Measurements from ENCODE around the gene SELENOH. TPM values are rescaled to one million over a fixed set of nuclear protein-coding genes. Genes with fewer than 3 reads are reported as not detected.

Gene SELENOH
- total RNA-seq, 2 donors from 2014 or later, result 73.9 to 78.0 TPM

- Histone ChIP-seq H3K9me3 (no peaks in the 10 kb centered on the region), H3K27ac (no peak overlapping the region), H3K4me3 (no peak overlapping the region), H3K4me1 (ENCODE audit: control insufficient read depth in 1 of 2, low read depth in 2 of 2) (peaks cover 0 to 4% of the 10 kb centered on the region in 2 donors), H3K27me3 (replicated peaks; ENCODE audit: insufficient read depth) (no peaks in the 10 kb centered on the region), H3K36me3 (peaks cover 5% of the 10 kb centered on the region)
- no peak for TF ChIP-seq CTCF (IDR thresholded peaks at IDR 0.05)
- ATAC-seq (ENCODE audit: insufficient number of reproducible peaks, low FRiP score, low read depth) (no peak), DNase-seq (ENCODE audit: low spot score) (no peak)
These were observed 5.5 kb upstream of the SELENOH start for GRCh38 chr11:57735619-57736298.

GRCh38 chr11:57742087-57742452 lies 779 bp downstream of the SELENOH start:
- H3K36me3 ChIP-seq, result peaks cover 30% of the 10 kb centered on the region
- H3K4me3 ChIP-seq, result peak overlapping the region; percentile 86
- H3K9me3 ChIP-seq, result no peaks in the 10 kb centered on the region
- no peak for TF ChIP-seq CTCF (IDR thresholded peaks at IDR 0.05)
- H3K4me1 ChIP-seq (ENCODE audit: control insufficient read depth in 1 of 2, low read depth in 2 of 2), result peaks cover 3 to 19% of the 10 kb centered on the region in 2 donors
- ATAC-seq (ENCODE audit: insufficient number of reproducible peaks, low FRiP score, low read depth), result no peak
- no peaks in the 10 kb centered on the region for H3K27me3 ChIP-seq (replicated peaks; ENCODE audit: insufficient read depth)
- no peak for DNase-seq (ENCODE audit: low spot score)
- peak overlapping the region; percentile 84 to 95 for H3K27ac ChIP-seq

DNA sequence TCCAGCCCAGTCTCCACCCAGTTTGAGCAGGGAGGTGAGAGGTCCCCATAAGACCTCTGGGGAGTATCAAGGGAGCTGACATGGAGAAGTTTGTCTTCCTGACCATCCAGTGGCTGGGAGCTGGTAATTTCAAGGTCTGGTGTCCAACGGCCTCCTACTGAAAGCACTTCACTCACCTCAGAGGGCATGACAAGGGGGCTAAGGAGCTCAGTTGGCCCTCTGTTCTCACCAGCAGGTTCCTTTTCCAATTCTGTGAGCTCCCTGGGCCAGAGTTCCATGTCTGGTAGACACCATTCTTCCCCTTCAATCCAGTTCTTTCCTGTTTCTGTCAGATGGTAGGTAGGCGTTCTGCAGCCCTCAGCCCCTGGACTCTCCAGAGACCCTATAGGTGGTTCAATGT lies 3.1 kb downstream of the SELENOH start:
- no peaks in the 10 kb centered on the region for H3K27me3 ChIP-seq (replicated peaks; ENCODE audit: insufficient read depth)
- H3K9me3 ChIP-seq, result no peaks in the 10 kb centered on the region
- no peak for ATAC-seq (ENCODE audit: insufficient number of reproducible peaks, low FRiP score, low read depth)
- no peak for DNase-seq (ENCODE audit: low spot score)
- TF ChIP-seq CTCF (IDR thresholded peaks at IDR 0.05), result no peak
- H3K27ac ChIP-seq, result no peak overlapping the region
- no peak overlapping the region for H3K4me3 ChIP-seq
- peaks cover 25% of the 10 kb centered on the region for H3K36me3 ChIP-seq
- peaks cover 3 to 19% of the 10 kb centered on the region in 2 donors for H3K4me1 ChIP-seq (ENCODE audit: control insufficient read depth in 1 of 2, low read depth in 2 of 2)

GRCh38 chr11:57745206-57745605 lies 3.9 kb downstream of the SELENOH start:
- Histone ChIP-seq H3K36me3 (peaks cover 25% of the 10 kb centered on the region), H3K9me3 (no peaks in the 10 kb centered on the region), H3K4me1 (ENCODE audit: control insufficient read depth in 1 of 2, low read depth in 2 of 2) (peaks cover 3 to 19% of the 10 kb centered on the region in 2 donors), H3K4me3 (no peak overlapping the region), H3K27me3 (replicated peaks; ENCODE audit: insufficient read depth) (no peaks in the 10 kb centered on the region), H3K27ac (no peak overlapping the region)
- DNase-seq (ENCODE audit: low spot score), result no peak
- ATAC-seq (ENCODE audit: insufficient number of reproducible peaks, low FRiP score, low read depth), result no peak
- TF ChIP-seq CTCF (IDR thresholded peaks at IDR 0.05), result no peak

DNA sequence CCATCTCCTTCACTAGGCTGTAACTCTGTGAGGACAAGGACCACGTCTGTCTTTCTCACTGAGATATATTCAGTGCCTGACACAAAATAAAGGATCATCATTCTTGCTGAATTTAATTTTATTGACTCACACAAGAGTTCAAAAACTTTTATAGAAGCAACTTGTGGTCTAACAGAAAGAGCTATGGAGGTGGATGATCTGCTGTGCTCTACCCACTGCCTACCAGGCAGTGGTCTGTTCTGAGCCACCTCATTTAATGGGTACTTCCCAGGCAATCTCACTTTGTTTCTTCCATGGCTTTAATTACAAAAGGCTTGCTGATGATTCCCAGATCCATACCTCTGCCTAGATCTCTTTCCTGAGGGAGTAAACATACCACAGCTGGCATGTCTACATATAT lies 5.6 kb downstream of the SELENOH start:
- H3K4me3 ChIP-seq, result no peak overlapping the region
- TF ChIP-seq CTCF (IDR thresholded peaks at IDR 0.05), result no peak
- peaks cover 3 to 13% of the 10 kb centered on the region in 2 donors for H3K4me1 ChIP-seq (ENCODE audit: control insufficient read depth in 1 of 2, low read depth in 2 of 2)
- no peaks in the 10 kb centered on the region for H3K9me3 ChIP-seq
- peaks cover 25% of the 10 kb centered on the region for H3K36me3 ChIP-seq
- DNase-seq (ENCODE audit: low spot score), result no peak
- no peak for ATAC-seq (ENCODE audit: insufficient number of reproducible peaks, low FRiP score, low read depth)
- H3K27ac ChIP-seq, result no peak overlapping the region
- H3K27me3 ChIP-seq (replicated peaks; ENCODE audit: insufficient read depth), result no peaks in the 10 kb centered on the region

All from thoracic aorta (tissue), 2 donors.